ENCODE results near the gene ABT1. TPM values are rescaled to one million over a fixed set of nuclear protein-coding genes. Genes with fewer than 3 reads are reported as not detected.

Gene ABT1
- total and polyA plus RNA-seq, 2 experiments from 2014 or later, result 23.4 to 32.1 TPM

DNA sequence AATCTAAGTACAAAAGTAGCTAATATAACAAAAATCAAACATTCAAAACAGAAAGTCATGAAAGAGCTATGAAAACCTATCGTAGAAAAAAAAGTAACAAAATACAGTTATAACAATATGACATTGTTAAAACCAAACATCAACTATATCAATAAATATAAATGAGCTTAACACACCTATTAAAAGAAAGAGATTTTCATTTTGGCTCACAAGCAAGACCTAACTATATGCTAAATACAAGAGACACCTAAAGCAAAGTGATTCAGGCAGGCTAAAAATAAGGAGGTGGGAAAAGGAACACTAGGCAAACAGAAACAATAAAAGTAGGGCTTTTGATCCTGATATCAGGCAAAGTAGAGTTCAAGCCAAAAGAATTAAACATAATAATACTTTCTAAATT, 49.3 kb downstream of the ABT1 start:
- no peak overlapping the region for H3K27ac ChIP-seq
- TF ChIP-seq CTCF (IDR thresholded peaks at IDR 0.05; ENCODE audit: poor library complexity), result no peak
- H3K36me3 ChIP-seq (replicated peaks; ENCODE audit: insufficient read depth, low read depth), result peaks cover 15% of the 10 kb centered on the region
- H3K4me3 ChIP-seq, result no peak overlapping the region
- no peaks in the 10 kb centered on the region for H3K27me3 ChIP-seq
- no peaks in the 10 kb centered on the region for H3K9me2 ChIP-seq (replicated peaks; ENCODE audit: insufficient read depth)
- no peaks in the 10 kb centered on the region for H3K4me1 ChIP-seq (ENCODE audit: insufficient read depth)
- H2AFZ ChIP-seq, result no peak overlapping the region
- H3K4me2 ChIP-seq, result no peak overlapping the region
- WGBS (ENCODE audit: low lambda C conversion rate, missing lambda C conversion rate), result 96% methylated on average over 1 of the region's 1 CpG
- H3K79me2 ChIP-seq, result peaks cover 76% of the 10 kb centered on the region
- no peak for DNase-seq (ENCODE audit: low spot score)
- peaks cover 15% of the 10 kb centered on the region for H3K9me3 ChIP-seq (ENCODE audit: low read depth)
- H4K20me1 ChIP-seq (ENCODE audit: insufficient read depth, poor library complexity, severe bottlenecking), result no peaks in the 10 kb centered on the region

Other genes starting within 250 kb of the ABT1 start
- 8.3 and 10.8 TPM in 2 replicates for gene BTN3A2, start 231.8 kb upstream of the ABT1 start, total RNA-seq
- gene BTN3A2, start 231.8 kb upstream of the ABT1 start, polyA plus RNA-seq, result 6.5 and 7.4 TPM in 2 replicates
- gene BTN2A2, start 213.8 kb upstream of the ABT1 start, total RNA-seq, result 12.8 and 17.3 TPM in 2 replicates
- gene BTN2A2, start 213.8 kb upstream of the ABT1 start, polyA plus RNA-seq, result 8.2 and 10.6 TPM in 2 replicates
- gene BTN3A1, start 194.7 kb upstream of the ABT1 start, total RNA-seq, result 18.4 and 20.4 TPM in 2 replicates
- 10.9 and 12.9 TPM in 2 replicates for gene BTN3A1, start 194.7 kb upstream of the ABT1 start, polyA plus RNA-seq
- gene BTN3A3, start 156.4 kb upstream of the ABT1 start, total RNA-seq, result 3.8 and 7.5 TPM in 2 replicates
- gene BTN3A3, start 156.4 kb upstream of the ABT1 start, polyA plus RNA-seq, result 3.9 and 4.3 TPM in 2 replicates
- 20.0 and 21.4 TPM in 2 replicates for gene BTN2A1, start 139.0 kb upstream of the ABT1 start, total RNA-seq
- gene BTN2A1, start 139.0 kb upstream of the ABT1 start, polyA plus RNA-seq, result 14.9 and 17.9 TPM in 2 replicates
- gene BTN1A1, start 96.7 kb upstream of the ABT1 start, total RNA-seq, result 0.60 and 0.84 TPM in 2 replicates
- gene BTN1A1, start 96.7 kb upstream of the ABT1 start, polyA plus RNA-seq, result 0.15 and 0.59 TPM in 2 replicates
- gene HMGN4, start 58.6 kb upstream of the ABT1 start, total RNA-seq, result 53.5 and 67.1 TPM in 2 replicates
- gene HMGN4, start 58.6 kb upstream of the ABT1 start, polyA plus RNA-seq, result 35.9 and 41.2 TPM in 2 replicates
- 23.6 and 26.6 TPM in 2 replicates for gene ZNF322, start 62.8 kb downstream of the ABT1 start, total RNA-seq
- 13.2 and 14.3 TPM in 2 replicates for gene ZNF322, start 62.8 kb downstream of the ABT1 start, polyA plus RNA-seq

All from hepatocyte (in vitro differentiated cells).